Measurements from ENCODE around the gene NSUN6. TPM values are rescaled to one million over a fixed set of nuclear protein-coding genes. Genes with fewer than 3 reads are reported as not detected.
"Not testable (repeated sequence)": the region's sequence is repeated elsewhere in the genome, so short reads cannot be mapped to it uniquely, and the experiment has no call there.

Gene NSUN6
- total and polyA plus RNA-seq, 10 of the 15 experiments (the other 5 are each of a cell fraction or from before 2014, with no cell fraction given), result 10.2 to 25.0 (median 15.6) TPM

DNA sequence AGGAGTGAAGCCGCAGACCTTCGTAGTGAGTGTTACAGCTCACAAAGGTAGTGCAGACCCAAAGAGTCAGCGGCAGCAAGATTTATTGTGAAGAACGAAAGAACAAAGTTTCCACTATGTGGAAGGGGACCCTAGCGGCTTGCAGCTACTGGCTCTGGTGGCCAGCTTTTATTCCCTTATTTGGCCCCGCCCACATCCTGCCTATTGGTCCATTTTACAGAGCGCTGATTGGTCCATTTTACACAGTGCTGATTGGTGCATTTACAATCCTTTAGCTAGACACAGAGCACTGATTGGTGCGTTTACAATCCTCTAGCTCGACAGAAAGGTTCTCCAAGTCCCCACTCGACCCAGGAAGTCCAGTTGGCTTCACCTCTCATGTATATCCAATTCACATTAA lies 64.8 kb downstream of the NSUN6 start:
- H3K4me3 ChIP-seq; H3K9ac ChIP-seq (ENCODE audit: control insufficient read depth, insufficient read depth, low read length); H4K20me1 ChIP-seq (ENCODE audit: control insufficient read depth, insufficient read depth); H3K27ac ChIP-seq (ENCODE audit: control insufficient read depth, insufficient read depth); POLR2A ChIA-PET; RAD21 ChIA-PET (ENCODE audit: unreplicated experiment); H2AFZ ChIP-seq (ENCODE audit: control insufficient read depth, low read depth, low read length); DNase-seq (ENCODE audit: low read depth, low spot score); intact Hi-C loops (cut with micrococcal nuclease; ENCODE audit: unreplicated experiment); H3K79me2 ChIP-seq (ENCODE audit: control insufficient read depth, insufficient read depth, low read length); H3K4me2 ChIP-seq (ENCODE audit: control insufficient read depth, insufficient read depth); H3K9me3 ChIP-seq (replicated peaks; ENCODE audit: control insufficient read depth, insufficient read depth, low read length); BruUV-seq (replicated peaks); in situ Hi-C loops (cut with MboI); ATAC-seq; H3K27me3 ChIP-seq (replicated peaks in 1 of 2; ENCODE audit: control insufficient read depth in 2 of 2, insufficient read depth in 2 of 2, low read length in 1 of 2); FAIRE-seq; H3K4me1 ChIP-seq (ENCODE audit: control insufficient read depth, insufficient read depth, low read length); H3K36me3 ChIP-seq (ENCODE audit: control insufficient read depth in 2 of 2, insufficient read depth in 2 of 2, low read length in 1 of 2): not testable (repeated sequence)
- ChIA-PET CTCF (interaction anchor here (1.1 kb wide), 1 partner anchor 11 kb away, joined by 3 read pairs; no protein-coding TSS in a partner anchor), SMC1A (ENCODE audit: uncharacterized antibody, unreplicated experiment) (interaction anchor here (1.1 kb wide), 1 partner anchor 79 kb away, joined by 3 read pairs; no protein-coding TSS in a partner anchor)
- 0 out of 2 replicates have a peak, but pooled peaks have one; percentile 54 for TF ChIP-seq NFYB (IDR thresholded peaks at IDR 0.05; ENCODE audit: insufficient read depth, low read depth, low read length)
- WGBS (ENCODE audit: insufficient coverage, insufficient replicate concordance, low lambda C conversion rate, missing lambda C conversion rate), result 99% methylated on average over 10 of the region's 10 CpGs

DNA sequence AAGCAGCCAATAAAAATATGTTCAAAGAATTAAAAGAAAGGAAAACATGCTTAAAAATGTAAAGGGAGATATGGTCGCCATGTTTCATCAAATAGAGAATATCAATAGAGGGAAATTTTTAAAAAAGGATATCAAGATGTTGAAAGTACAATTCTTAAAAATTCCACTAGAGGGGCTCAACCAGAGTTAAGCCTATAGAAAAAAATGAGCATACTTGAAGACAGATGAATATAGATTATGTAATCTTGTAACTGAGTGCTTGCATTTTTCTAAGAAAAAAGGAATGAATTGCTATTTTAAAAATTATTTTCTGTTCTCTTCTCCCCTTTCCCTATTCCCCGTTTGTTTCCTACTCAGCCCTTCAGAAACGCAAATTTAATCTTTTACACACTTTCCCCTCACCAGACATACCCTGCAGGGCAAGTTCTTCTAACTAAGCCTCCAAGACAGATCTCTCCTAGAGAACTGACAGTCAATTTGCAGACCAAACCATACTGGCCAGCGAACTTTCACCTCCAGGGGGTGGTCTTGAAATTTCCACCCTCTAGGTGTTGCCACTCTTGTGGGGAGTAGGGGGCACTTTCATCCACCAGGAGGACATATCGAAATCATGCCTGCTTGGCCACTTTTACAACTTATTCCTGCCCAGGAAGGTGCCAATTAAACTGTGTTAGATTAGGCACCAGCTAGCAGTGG lies 67.7 kb downstream of the NSUN6 start:
- peak; percentile 46; the same call in 2 of the 3 replicates for ATAC-seq
- TF ChIP-seq CBX3 (IDR thresholded peaks at IDR 0.05; ENCODE audit: borderline replicate concordance, low read depth) (no peak), IRF4 (IDR thresholded peaks at IDR 0.05; ENCODE audit: low read depth, low read length) (no peak), RAD21 (IDR thresholded peaks at IDR 0.05; ENCODE audit: insufficient read depth, low read depth, low read length) (0 out of 2 replicates have a peak, but pooled peaks have one; percentile 3)
- TF ChIP-seq, protein P1, sequence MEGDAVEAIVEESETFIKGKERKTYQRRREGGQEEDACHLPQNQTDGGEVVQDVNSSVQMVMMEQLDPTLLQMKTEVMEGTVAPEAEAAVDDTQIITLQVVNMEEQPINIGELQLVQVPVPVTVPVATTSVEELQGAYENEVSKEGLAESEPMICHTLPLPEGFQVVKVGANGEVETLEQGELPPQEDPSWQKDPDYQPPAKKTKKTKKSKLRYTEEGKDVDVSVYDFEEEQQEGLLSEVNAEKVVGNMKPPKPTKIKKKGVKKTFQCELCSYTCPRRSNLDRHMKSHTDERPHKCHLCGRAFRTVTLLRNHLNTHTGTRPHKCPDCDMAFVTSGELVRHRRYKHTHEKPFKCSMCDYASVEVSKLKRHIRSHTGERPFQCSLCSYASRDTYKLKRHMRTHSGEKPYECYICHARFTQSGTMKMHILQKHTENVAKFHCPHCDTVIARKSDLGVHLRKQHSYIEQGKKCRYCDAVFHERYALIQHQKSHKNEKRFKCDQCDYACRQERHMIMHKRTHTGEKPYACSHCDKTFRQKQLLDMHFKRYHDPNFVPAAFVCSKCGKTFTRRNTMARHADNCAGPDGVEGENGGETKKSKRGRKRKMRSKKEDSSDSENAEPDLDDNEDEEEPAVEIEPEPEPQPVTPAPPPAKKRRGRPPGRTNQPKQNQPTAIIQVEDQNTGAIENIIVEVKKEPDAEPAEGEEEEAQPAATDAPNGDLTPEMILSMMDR (IDR thresholded peaks at IDR 0.05 in 2 of 3, conservative IDR thresholded peaks at IDR 0.05 in 1 of 3; ENCODE audit: control insufficient read depth in 2 of 3, extremely low read depth in 1 of 3, insufficient read depth in 1 of 3, low read depth in 3 of 3, low read length in 3 of 3), result 0 out of 6 replicates have a peak, but pooled peaks of 1 of the 3 experiments have one; percentile 14
- no TSS peak for BruUV-seq (replicated peaks)

More for the DNA sequence above, 67.7 kb downstream of the NSUN6 start:
- in situ Hi-C loops (cut with MboI) (loop anchor here (5.0 kb wide), 1 partner anchor 46 kb away; no protein-coding TSS in a partner anchor), intact Hi-C loops (cut with micrococcal nuclease; ENCODE audit: unreplicated experiment) (no loop called here)
- ChIA-PET RAD21 (ENCODE audit: unreplicated experiment) (no interaction called here), POLR2A (no interaction called here), SMC1A (ENCODE audit: uncharacterized antibody, unreplicated experiment) (interaction anchor here (1.0 kb wide), 1 partner anchor 10 kb away, joined by 3 read pairs; no protein-coding TSS in a partner anchor), CTCF (interaction anchor here (0.7 to 0.9 kb wide), 2 partner anchors 188 to 299 kb away, joined by 3 read pairs; no protein-coding TSS in a partner anchor)
- H3K79me2 ChIP-seq (ENCODE audit: control insufficient read depth, insufficient read depth, low read length), result no peaks in the 10 kb centered on the region
- DNase-seq (ENCODE audit: low read depth, low spot score) (no peak), FAIRE-seq (no peak)
- H3K27me3 ChIP-seq (replicated peaks in 1 of 2; ENCODE audit: control insufficient read depth in 2 of 2, insufficient read depth in 2 of 2, low read length in 1 of 2), result no peaks in the 10 kb centered on the region
- no peak overlapping the region for H3K9ac ChIP-seq (ENCODE audit: control insufficient read depth, insufficient read depth, low read length)
- no peak overlapping the region for H2AFZ ChIP-seq (ENCODE audit: control insufficient read depth, low read depth, low read length)
- no peaks in the 10 kb centered on the region for H4K20me1 ChIP-seq (ENCODE audit: control insufficient read depth, insufficient read depth)
- H3K36me3 ChIP-seq (ENCODE audit: control insufficient read depth in 2 of 2, insufficient read depth in 2 of 2, low read length in 1 of 2), result peaks cover 0 to 2% of the 10 kb centered on the region in 2 experiments; a peak in 3 of 4 replicates
- H3K9me3 ChIP-seq (replicated peaks; ENCODE audit: control insufficient read depth, insufficient read depth, low read length), result no peaks in the 10 kb centered on the region; the same call in 2 of the 3 replicates
- H3K4me2 ChIP-seq (ENCODE audit: control insufficient read depth, insufficient read depth), result no peak overlapping the region
- H3K27ac ChIP-seq (ENCODE audit: control insufficient read depth, insufficient read depth), result no peak overlapping the region
- H3K4me1 ChIP-seq (ENCODE audit: control insufficient read depth, insufficient read depth, low read length), result no peaks in the 10 kb centered on the region
- no peak overlapping the region for H3K4me3 ChIP-seq
- 82% methylated on average over 5 of the region's 5 CpGs for WGBS (ENCODE audit: insufficient coverage, insufficient replicate concordance, low lambda C conversion rate, missing lambda C conversion rate)

All from GM12878 (cell line).